Hepatocyte (in vitro differentiated cells): Measurements from ENCODE around the gene SLC1A6. TPM values are rescaled to one million over a fixed set of nuclear protein-coding genes. Genes with fewer than 3 reads are reported as not detected.

Experiments
- DNase-seq: peaks from one replicate; pipeline ENCODE4 v3.0.0-alpha.2; 2016; ENCODE audit warnings: low spot score
- H2AFZ ChIP-seq: fragments of 200-600 bp; sonication (generic); 2 replicates; pipeline ENCODE4 v1.6.0; 2016; ENCODE audit warnings: antibody characterized with exemption, mild to moderate bottlenecking
- H3K27ac ChIP-seq: fragments of 200-600 bp; sonication (generic); 2 replicates; pipeline ENCODE4 v1.5.1; 2016; ENCODE audit warnings: mild to moderate bottlenecking
- H3K27me3 ChIP-seq: fragments of 200-600 bp; sonication (generic); 2 replicates; pipeline ENCODE4 v1.6.1; 2016
- H3K36me3 ChIP-seq: fragments of 200-600 bp; sonication (generic); replicated peaks from 2 replicates; pipeline ENCODE4 v1.5.1; 2016; ENCODE audit warnings: low read depth; ENCODE audit not compliant: insufficient read depth
- H3K4me1 ChIP-seq: fragments of 200-600 bp; sonication (generic); 2 replicates; pipeline ENCODE4 v1.5.1; 2016; ENCODE audit warnings: mild to moderate bottlenecking, moderate library complexity; ENCODE audit not compliant: insufficient read depth
- H3K4me2 ChIP-seq: fragments of 200-600 bp; sonication (generic); 2 replicates; pipeline ENCODE4 v1.6.0; 2016
- H3K4me3 ChIP-seq: fragments of 200-600 bp; sonication (generic); 2 replicates; pipeline ENCODE4 v1.5.1; 2016; ENCODE audit warnings: mild to moderate bottlenecking
- H3K79me2 ChIP-seq: fragments of 200-600 bp; sonication (generic); 2 replicates; pipeline ENCODE4 v1.6.0; 2017; ENCODE audit warnings: mild to moderate bottlenecking
- H3K9me2 ChIP-seq: fragments of 200-600 bp; sonication (generic); replicated peaks from 2 replicates; pipeline ENCODE4 v1.6.0; 2017; ENCODE audit warnings: mild to moderate bottlenecking; ENCODE audit not compliant: insufficient read depth
- H3K9me3 ChIP-seq: fragments of 200-600 bp; sonication (generic); 2 replicates; pipeline ENCODE4 v1.5.1; 2016; ENCODE audit warnings: low read depth, mild to moderate bottlenecking
- H4K20me1 ChIP-seq: fragments of 200-600 bp; sonication (generic); 2 replicates; pipeline ENCODE4 v1.6.0; 2016; ENCODE audit warnings: mild to moderate bottlenecking; ENCODE audit not compliant: insufficient read depth, poor library complexity, severe bottlenecking
- EZH2 ChIP-seq: fragments of 200-600 bp; sonication (generic); IDR thresholded peaks from 2 replicates; pipeline ENCODE4 v1.6.1; 2016; ENCODE audit warnings: antibody characterized with exemption, mild to moderate bottlenecking, borderline replicate concordance
- EZH2phosphoT487 ChIP-seq: fragments of 200-600 bp; sonication (generic); IDR thresholded peaks from one replicate; pipeline ENCODE4 v1.6.1; 2018; ENCODE audit warnings: antibody characterized with exemption, mild to moderate bottlenecking, low read depth, moderate library complexity; ENCODE audit not compliant: unreplicated experiment, severe bottlenecking
- WGBS: methylation state at CpG from one replicate; pipeline ENCODE4 v1.1.6; 2016; ENCODE audit warnings: low lambda C conversion rate; ENCODE audit errors: missing lambda C conversion rate; 5-methylcytosine and 5-hydroxymethylcytosine counted together
- polyA plus RNA-seq: library from polyadenylated mRNA; unstranded; fragments of >200 nt; fragmentation: Nextera tagmentation; extraction: Ambion mirVana; gene quantifications from 2 replicates; pipeline ENCODE4 v1.2.1, GENCODE V29; 2016
- total RNA-seq: library from RNA; depleted of rRNA; stranded (reverse); fragments of >200 nt; gene quantifications from 2 replicates; pipeline ENCODE4 v1.2.3, GENCODE V29; 2014
- TF ChIP-seq, protein P1 (sequence below): fragments of 200-600 bp; sonication (generic); IDR thresholded peaks from 2 replicates; pipeline ENCODE4 v1.5.1; 2016; ENCODE audit warnings: antibody characterized with exemption, mild to moderate bottlenecking; ENCODE audit not compliant: poor library complexity

Gene SLC1A6
- total and polyA plus RNA-seq, 2 experiments from 2014 or later: 1.2 to 4.6 TPM

DNA sequence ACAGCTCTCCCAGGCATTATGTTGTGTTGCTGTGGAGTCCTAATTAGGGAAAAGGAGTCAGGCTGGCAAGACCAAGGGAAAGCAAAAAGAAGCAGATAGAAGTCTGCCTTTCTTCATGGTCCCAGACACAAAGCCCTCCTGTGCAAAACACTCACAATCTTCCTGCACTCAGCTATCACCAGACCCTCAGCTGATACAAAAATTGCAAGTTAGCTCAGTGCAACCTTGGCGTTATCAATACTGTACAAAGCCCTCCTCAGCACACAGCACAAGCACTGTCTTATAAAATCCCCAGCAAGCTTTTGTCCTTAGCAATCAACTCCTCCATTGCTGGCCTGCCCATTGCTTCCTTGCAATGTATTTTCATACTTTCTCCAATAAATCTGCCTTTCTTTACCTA lies 35.2 kb downstream of the SLC1A6 start:
- no peak overlapping the region for H3K27ac ChIP-seq
- H4K20me1 ChIP-seq: no peaks in the 10 kb centered on the region
- H3K27me3 ChIP-seq: no peaks in the 10 kb centered on the region
- H3K9me3 ChIP-seq: no peaks in the 10 kb centered on the region
- 71% methylated on average over 1 of the region's 1 CpG for WGBS
- H3K36me3 ChIP-seq: no peaks in the 10 kb centered on the region
- no peak for DNase-seq
- no peaks in the 10 kb centered on the region for H3K4me1 ChIP-seq
- no peak overlapping the region for H3K4me2 ChIP-seq
- no peaks in the 10 kb centered on the region for H3K79me2 ChIP-seq
- no peak overlapping the region for H3K4me3 ChIP-seq
- H2AFZ ChIP-seq: no peak overlapping the region
- TF ChIP-seq EZH2phosphoT487 (no peak), EZH2 (no peak)
- TF ChIP-seq, protein P1, sequence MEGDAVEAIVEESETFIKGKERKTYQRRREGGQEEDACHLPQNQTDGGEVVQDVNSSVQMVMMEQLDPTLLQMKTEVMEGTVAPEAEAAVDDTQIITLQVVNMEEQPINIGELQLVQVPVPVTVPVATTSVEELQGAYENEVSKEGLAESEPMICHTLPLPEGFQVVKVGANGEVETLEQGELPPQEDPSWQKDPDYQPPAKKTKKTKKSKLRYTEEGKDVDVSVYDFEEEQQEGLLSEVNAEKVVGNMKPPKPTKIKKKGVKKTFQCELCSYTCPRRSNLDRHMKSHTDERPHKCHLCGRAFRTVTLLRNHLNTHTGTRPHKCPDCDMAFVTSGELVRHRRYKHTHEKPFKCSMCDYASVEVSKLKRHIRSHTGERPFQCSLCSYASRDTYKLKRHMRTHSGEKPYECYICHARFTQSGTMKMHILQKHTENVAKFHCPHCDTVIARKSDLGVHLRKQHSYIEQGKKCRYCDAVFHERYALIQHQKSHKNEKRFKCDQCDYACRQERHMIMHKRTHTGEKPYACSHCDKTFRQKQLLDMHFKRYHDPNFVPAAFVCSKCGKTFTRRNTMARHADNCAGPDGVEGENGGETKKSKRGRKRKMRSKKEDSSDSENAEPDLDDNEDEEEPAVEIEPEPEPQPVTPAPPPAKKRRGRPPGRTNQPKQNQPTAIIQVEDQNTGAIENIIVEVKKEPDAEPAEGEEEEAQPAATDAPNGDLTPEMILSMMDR: no peak
- H3K9me2 ChIP-seq: no peaks in the 10 kb centered on the region

DNA sequence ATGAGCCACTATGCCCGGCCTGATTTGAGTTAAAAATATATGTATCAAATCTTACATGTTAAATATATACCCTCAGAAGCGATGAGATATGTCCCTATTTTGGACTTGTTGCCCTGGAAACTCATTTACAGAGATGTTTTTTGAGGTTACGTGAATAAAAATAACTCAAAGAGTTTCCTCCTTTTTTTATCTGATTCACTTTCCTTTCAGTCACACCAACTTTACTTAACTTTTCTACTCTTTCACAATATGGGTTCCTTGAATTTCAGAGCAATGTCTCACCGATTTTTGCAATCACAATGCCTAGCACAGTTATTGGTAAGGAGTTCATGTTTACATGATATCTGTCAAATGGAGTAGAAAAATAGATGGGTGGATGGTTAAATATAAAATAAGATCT lies 36.1 kb downstream of the SLC1A6 start:
- Histone ChIP-seq H3K27me3 (no peaks in the 10 kb centered on the region), H2AFZ (no peak overlapping the region), H3K4me2 (no peak overlapping the region), H3K9me2 (no peaks in the 10 kb centered on the region), H3K4me1 (no peaks in the 10 kb centered on the region), H3K79me2 (no peaks in the 10 kb centered on the region), H3K27ac (no peak overlapping the region), H3K4me3 (no peak overlapping the region), H3K36me3 (no peaks in the 10 kb centered on the region), H3K9me3 (no peaks in the 10 kb centered on the region), H4K20me1 (no peaks in the 10 kb centered on the region)
- DNase-seq: no peak
- TF ChIP-seq EZH2phosphoT487: no peak
- TF ChIP-seq EZH2: no peak
- TF ChIP-seq, protein P1: no peak
- WGBS: 64% methylated on average over 4 of the region's 4 CpGs

DNA sequence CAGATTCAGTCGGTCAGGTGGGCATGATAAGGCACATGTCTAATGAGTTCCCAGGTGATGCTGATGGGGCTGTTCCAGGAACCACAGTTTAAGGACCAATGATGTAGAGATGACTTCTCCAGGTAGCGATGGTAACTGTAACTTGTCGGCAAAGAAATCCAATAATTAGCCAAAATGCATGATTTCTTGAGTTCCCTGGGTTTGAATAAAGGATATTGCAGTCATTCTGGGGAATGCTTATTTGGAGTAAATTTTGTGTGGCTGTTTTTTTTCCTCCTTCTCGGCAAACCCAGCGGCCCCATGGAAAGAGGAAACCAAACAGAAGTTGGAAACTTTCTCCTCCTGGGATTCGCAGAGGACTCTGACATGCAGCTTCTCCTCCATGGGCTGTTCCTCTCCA lies 38.5 kb downstream of the SLC1A6 start, which contains the start of gene OR7C2:
Gene OR7C2 (plus strand): TSS at position 301 of the 400 bp plus-strand sequence. CDS start 0 bp downstream, at position 301.
- H3K4me2 ChIP-seq: no peak within 1 kb of the TSS
- H3K27ac ChIP-seq: no peak within 1 kb of the TSS
- H3K79me2 ChIP-seq: no peaks in the 10 kb centered on the region
- H3K27me3 ChIP-seq: no peaks in the 10 kb centered on the region
- H4K20me1 ChIP-seq: no peaks in the 10 kb centered on the region
- no peaks in the 10 kb centered on the region for H3K36me3 ChIP-seq
- WGBS: 77% methylated on average over 6 of the region's 6 CpGs
- H3K9me2 ChIP-seq: no peaks in the 10 kb centered on the region
- DNase-seq: no peak
- no peaks in the 10 kb centered on the region for H3K9me3 ChIP-seq
- no peaks in the 10 kb centered on the region for H3K4me1 ChIP-seq
- no peak within 1 kb of the TSS for H2AFZ ChIP-seq
- TF ChIP-seq EZH2 (no peak), EZH2phosphoT487 (no peak)
- TF ChIP-seq, protein P1: no peak
- H3K4me3 ChIP-seq: no peak within 1 kb of the TSS

DNA sequence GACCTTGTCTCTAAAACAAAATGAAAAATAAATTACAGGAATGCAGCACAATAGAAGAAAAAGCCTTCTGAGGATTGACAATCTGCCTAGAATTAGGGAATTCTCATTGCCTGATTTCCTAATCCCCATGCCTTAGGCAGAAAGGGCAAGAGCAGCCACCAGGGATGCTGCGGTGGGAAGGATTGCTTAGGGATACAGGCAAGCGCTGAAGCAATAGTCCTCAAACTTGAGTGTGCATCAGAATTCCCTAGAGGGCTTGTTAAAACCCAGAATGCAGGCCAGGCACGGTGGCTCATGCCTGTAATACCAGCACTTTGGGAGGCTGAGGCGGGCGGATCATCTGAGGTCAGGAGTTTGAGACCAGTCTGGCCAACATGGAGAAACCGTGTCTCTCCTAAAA lies 39.4 kb downstream of the SLC1A6 start:
- Histone ChIP-seq H3K36me3 (no peaks in the 10 kb centered on the region), H3K9me3 (no peaks in the 10 kb centered on the region), H3K4me1 (no peaks in the 10 kb centered on the region), H3K4me3 (no peak overlapping the region), H3K79me2 (no peaks in the 10 kb centered on the region), H3K27ac (no peak overlapping the region), H3K27me3 (no peaks in the 10 kb centered on the region), H2AFZ (no peak overlapping the region), H3K4me2 (no peak overlapping the region), H4K20me1 (no peaks in the 10 kb centered on the region), H3K9me2 (no peaks in the 10 kb centered on the region)
- WGBS: 72% methylated on average over 6 of the region's 6 CpGs
- no peak for TF ChIP-seq EZH2phosphoT487
- TF ChIP-seq EZH2: no peak
- TF ChIP-seq, protein P1: no peak
- DNase-seq: no peak
